NOMO-1 (cell line): Measurements from ENCODE around the gene ITPRIPL2.

Source experiments
- DNase-seq, 2 experiments: peaks; one replicate each; lab custom pipeline; 2025; ENCODE audit not compliant: unreplicated experiment in 2 of 2; lab: John Stamatoyannopoulos, UW

ITPRIPL2 gene

GRCh38 chr16:19118938-19119431, 5.2 kb downstream of the ITPRIPL2 start:
- peak; percentile 63 to 72 for DNase-seq

DNA sequence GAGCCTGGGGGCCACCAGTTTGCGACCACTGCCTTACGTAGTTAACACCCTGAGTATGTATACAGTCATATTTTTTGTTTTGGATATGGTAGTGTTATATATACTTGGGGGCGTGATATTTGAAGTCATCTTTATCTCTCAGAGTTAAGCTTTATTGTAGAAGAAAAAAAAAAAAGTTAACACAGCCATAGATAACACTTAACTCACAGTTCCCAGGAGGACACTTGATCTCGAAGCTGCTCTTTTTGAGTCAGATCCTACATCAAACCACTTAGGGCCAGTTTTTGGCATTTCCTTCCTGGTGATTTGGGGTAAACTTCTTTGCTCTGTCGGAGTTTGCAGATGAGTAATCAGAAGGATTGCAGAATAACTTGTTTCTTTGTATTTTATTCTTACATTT, 5.8 kb downstream of the ITPRIPL2 start:
- DNase-seq = peak in 1 of 2 experiments; percentile 19

GRCh38 chr16:19123535-19124178, 9.9 kb downstream of the ITPRIPL2 start:
- no peak for DNase-seq

DNA sequence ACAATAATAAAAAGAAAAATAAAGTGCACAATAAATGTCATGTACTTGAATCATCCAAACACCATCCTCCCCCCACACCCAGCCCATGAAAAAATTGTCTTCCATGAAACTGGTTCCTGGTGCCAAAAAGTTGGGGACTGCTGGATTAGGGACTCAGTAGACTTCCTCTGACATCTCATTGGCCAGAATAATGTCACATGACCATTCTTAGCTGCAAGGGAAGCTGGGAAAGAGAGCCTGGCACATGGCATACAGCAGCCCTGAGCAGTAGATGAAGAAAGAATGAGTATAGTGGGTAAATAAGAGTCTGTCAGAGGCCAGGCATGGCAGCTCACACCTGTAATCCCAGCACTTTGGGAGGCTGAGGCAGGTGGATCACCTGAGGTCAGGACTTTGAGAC, 12.5 kb downstream of the ITPRIPL2 start:
- no peak for DNase-seq

- no peak for DNase-seq
Measured at GRCh38 chr16:19127205-19127604, 13.4 kb downstream of the ITPRIPL2 start.

GRCh38 chr16:19127674-19128131, 13.9 kb downstream of the ITPRIPL2 start:
- DNase-seq = peak in 1 of 2 experiments; percentile 5

- no peak for DNase-seq
Measured at GRCh38 chr16:19128454-19129200, 14.9 kb downstream of the ITPRIPL2 start.

DNA sequence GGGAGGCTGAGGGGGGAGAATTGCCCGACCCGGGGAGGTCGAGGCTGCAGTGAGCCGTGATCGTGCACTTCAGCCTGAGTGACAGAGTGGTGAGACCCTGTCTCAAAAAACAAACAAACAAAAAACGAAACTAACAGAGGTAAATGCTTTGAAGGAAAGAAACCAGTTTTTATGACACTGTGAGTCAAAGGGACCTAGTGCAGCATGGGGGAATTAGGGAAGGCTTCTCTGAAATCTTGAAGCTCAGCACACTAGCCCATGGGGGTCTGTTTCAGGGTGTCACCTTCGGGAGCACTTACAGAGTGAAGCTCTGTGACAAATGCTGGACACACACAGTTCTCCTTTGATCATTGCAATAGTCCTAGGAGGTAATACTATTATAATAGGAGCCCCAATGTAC, 16.6 kb downstream of the ITPRIPL2 start:
- DNase-seq = no peak

DNA sequence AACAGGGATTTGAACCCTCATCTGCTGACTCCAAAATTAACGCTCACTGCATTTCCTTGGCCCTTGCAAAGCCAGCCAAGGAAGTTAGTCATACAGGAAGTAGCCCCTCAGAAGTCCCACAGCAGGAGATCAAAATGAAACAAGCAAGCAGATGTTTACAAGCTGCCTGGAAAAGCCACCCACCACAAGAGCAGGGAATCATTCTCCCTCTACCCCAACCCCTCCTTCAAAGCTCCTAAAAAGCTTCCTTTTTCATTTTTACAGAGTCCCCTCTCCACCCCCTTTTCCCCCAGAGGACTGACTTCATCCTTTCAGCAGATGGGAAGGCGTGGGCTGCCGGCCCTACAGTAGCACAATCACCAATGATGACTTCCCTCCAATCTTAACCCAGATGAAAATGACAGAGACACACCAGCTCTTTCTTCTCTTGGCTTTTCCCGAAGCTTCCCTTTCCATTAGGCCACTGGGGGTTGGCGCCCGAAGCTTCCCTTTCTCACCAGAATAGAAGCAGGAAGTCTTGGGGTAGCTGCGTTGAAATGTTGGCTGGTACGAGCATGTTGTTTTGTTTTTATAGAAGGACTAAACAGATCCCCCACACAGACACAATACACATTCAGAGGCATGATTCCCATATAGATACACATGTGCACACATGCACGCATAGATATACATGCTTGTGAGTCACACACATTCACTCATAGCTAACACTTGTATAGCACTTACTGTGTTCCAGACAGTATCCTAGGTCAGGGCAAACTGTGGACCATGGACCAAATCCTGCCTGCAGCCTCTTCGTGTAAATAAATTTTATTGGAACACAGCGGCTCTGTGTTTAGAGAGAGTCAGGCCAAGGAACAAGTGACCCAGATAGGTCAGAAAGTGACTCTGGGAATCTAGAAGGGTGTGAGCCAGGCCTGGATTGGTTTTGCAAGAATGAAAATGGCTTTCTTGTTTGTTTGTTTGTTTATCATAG, 17.4 kb downstream of the ITPRIPL2 start:
- DNase-seq = peak; percentile 47 to 48

DNA sequence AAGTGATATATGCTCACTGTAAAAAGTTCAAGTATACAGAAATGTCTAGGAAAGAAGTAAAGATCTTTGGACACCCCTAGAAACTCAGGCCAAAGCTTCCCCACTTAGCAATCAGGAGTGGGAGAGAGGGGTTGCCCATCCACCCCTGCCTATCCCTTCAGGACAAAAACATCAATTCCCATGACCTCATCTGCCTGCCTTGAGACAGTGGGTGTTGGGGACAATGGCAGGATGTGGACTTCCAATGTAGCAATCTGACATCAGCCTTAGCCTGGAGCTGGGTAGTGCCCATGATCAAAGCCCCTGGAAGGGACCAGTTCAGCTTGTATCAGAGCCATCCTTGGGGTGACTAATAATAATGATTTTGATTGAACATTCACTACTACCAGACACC, 18.1 kb downstream of the ITPRIPL2 start:
- DNase-seq = no peak

- DNase-seq = no peak
Measured at GRCh38 chr16:19132255-19132654, 18.5 kb downstream of the ITPRIPL2 start.

DNA sequence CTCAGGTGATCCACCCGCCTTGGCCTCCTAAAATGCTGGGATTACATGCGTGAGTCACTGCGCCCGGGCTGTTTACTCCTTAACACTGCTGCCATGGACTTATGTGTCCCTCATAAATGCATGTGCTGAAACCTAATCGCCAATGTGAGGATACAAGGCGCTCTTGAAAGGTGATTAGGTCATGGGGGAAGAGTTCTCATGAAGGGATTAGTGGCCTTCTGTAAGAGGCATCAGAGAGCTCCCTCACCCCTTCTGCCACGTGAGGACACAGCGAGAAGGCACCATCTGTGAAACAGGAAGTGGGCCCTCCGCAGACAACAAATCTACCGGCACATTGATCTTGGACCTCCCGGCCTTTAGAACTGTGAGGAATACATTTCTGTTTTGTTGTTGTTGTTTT, 19.1 kb downstream of the ITPRIPL2 start:
- no peak for DNase-seq

DNA sequence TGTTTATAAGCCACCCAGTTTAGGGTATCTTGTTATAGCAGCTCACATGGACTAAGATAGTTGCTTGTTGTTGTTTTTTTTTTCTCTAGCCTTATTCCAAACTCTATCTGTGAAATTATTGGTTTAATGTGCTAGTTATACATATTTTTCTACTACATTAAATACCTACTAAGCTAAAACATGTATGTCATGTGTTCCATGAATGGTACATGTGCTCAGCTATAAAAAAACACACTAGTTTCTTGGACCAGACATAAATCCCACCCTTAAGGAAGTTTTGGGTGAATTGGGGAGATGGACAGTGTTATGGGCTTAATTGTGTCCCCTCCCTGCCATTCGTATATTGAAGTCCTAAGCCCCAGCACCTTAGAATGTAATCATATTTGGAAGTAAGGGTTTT, 19.8 kb downstream of the ITPRIPL2 start:
- DNase-seq = no peak

DNA sequence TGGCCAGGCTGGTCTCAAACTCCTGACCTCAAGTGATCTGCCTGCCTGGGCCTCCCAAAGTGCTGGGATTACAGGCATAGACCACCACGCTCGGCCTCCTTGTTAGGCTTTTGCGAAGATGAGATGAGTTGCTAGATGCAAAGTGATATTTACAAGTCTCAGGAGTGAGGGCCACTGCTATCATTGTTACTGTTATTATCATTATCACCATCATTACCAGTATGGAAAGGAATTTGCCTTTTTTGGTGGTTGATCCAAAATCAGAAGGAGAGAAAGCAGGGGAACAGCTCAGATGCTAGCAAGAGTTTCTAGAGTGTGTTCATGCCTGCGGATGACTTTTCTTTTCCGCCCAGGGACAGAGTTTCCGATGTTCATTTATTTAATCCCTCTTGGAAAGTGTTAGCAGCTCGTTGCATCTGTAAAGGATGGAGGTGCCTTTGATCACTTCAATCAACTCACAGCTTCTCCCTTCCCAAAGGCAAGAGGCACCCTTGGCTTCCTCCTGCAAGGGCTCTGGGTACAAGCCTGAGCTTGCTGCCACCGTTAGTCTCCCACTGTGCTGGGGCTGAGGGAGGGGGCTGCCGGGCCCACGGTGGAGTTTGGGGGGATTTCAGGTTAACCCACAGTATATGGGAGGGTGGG, 21.6 kb downstream of the ITPRIPL2 start:
- DNase-seq = no peak

DNA sequence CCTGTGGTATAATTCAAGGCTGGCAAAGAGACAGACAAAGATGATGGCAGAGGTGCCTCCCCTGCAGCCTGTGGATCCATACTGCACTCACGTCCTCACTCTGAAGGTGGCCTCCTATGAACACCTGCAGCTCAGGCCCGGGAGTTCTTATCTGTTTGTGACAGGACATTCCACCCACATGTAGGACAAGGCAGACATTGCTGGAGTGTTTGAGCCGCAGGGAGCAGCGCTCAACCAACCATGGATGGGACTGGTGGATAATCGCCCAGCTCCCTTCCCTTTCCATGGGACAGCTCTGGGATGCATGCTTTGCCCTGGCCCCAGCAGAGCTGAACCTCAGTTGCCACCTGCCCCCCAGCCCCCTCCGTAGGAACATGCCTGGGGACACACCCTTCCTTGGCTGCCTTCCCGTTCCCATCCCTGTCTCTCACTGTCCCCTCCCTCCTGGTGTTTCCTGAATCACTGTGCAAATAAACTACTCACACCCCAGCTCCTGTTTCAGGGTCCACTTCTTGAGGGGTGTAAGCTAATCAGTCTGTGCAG, 22.2 kb downstream of the ITPRIPL2 start:
- DNase-seq = no peak

DNA sequence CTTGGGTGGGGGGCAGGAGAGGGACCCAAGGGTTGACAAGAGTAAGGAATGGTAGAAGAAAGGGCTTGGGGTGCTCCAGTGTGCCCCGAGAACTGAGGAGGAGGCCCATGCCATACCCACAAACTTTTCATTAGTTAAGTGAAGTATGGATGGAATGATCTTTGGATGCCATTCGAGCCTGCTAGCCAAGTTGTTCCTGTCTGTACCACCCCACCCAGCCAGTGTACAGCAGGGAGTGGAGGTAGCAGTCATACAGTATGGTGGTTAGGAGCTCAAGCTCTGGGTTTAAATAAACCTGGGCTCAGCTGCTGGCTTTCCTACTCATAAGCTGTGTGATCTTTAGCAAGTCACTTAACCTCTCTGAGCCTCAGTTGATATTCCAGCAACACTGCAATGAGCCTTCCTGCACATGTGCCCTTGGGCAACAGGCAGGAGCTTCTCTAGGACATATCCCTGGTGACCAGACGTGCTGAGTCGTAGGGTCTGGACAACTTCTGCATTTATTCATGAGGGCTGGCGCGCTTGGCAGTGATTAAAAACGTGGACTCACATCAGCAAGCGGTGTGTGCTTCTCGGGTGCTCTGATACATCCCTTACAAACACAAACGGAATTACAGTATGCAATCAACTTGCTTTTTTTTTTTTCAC, 22.9 kb downstream of the ITPRIPL2 start:
- DNase-seq = peak; percentile 27 to 64

- DNase-seq = peak in 1 of 2 experiments; percentile 28
Measured at GRCh38 chr16:19137201-19138128, 23.7 kb downstream of the ITPRIPL2 start.

DNA sequence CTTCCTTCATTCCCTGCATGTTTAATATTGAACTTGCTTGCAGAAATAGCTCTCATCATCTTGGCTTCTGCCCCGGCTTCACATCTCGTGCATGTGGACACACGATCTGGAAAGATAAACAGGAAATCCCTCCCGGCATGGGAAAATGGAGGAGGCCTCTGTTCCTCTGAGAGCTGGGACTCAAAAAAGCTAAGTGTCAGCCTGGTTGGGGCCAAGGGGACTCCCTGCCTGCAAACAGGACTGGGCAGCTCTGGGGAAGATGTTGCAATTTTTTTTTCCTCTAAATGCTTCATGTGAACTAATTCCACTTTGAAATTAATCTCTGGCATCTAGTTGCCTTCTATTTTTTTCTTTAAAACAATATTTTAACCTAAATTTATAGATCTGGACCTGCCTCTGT, 24.8 kb downstream of the ITPRIPL2 start:
- DNase-seq = peak in 1 of 2 experiments; percentile 18
